ENCODE measurements around the gene RGSL1. TPM values are rescaled to one million over a fixed set of nuclear protein-coding genes. Genes with fewer than 3 reads are reported as not detected.

The RGSL1 gene
- total and polyA plus RNA-seq, 9 of the 15 experiments (the other 6 are each of a cell fraction or from before 2014, with no cell fraction given) = 0.03 TPM; not detected in 8

GRCh38 chr1:182604175-182605164 is 154.5 kb downstream of the RGSL1 start, which contains the start of gene RGS16 (continued):
- TF ChIP-seq GTF2B (IDR thresholded peaks at IDR 0.05; ENCODE audit: extremely low read depth, insufficient read length) (no peak), RFX5 (IDR thresholded peaks at IDR 0.05; ENCODE audit: low read depth, low read length) (no peak), ZNF232 (CRISPR knock-in tag; IDR thresholded peaks at IDR 0.05) (no peak), NR2C2 (CRISPR knock-in tag; IDR thresholded peaks at IDR 0.05) (peak; percentile 50; the same call in 1 of the 2 replicates), NR2C2 (tag; IDR thresholded peaks at IDR 0.05) (peak; percentile 29; the same call in 1 of the 2 replicates), ZNF77 (CRISPR knock-in tag; IDR thresholded peaks at IDR 0.05) (no peak), HCFC1 (IDR thresholded peaks at IDR 0.05; ENCODE audit: low read depth, low read length) (no peak), HDAC8 (tag; IDR thresholded peaks at IDR 0.05) (no peak), KHSRP (IDR thresholded peaks at IDR 0.05) (no peak), HMG20A (CRISPR knock-in tag; conservative IDR thresholded peaks at IDR 0.05) (no peak), ZNF277 (CRISPR knock-in tag; IDR thresholded peaks at IDR 0.05; ENCODE audit: borderline replicate concordance) (no peak), PRPF4 (IDR thresholded peaks at IDR 0.05; ENCODE audit: insufficient read depth, low read depth, low read length, poor library complexity, severe bottlenecking) (no peak), HDAC2 (IDR thresholded peaks at IDR 0.05) (0 out of 2 replicates have a peak, but pooled peaks have one; percentile 46), ZFPM2 (CRISPR knock-in tag; IDR thresholded peaks at IDR 0.05) (no peak), SRSF3 (IDR thresholded peaks at IDR 0.05; ENCODE audit: insufficient read depth, low read length) (no peak), POLR2B (IDR thresholded peaks at IDR 0.05; ENCODE audit: low read depth, partially characterized antibody) (no peak), ELF2 (CRISPR knock-in tag; IDR thresholded peaks at IDR 0.05) (no peak), FOSL1 (tag; conservative IDR thresholded peaks at IDR 0.05) (no peak), ATF3 (IDR thresholded peaks at IDR 0.05) (no peak), ATF3 (CRISPR knock-in tag; conservative IDR thresholded peaks at IDR 0.05) (no peak), TARDBP (IDR thresholded peaks at IDR 0.05) (no peak), SMARCA5 (IDR thresholded peaks at IDR 0.05) (no peak), PHF20 (IDR thresholded peaks at IDR 0.05; ENCODE audit: partially characterized antibody) (no peak), TCF7L2 (IDR thresholded peaks at IDR 0.05; ENCODE audit: low read depth, low read length) (no peak), FOXA1 (IDR thresholded peaks at IDR 0.05; ENCODE audit: borderline replicate concordance) (no peak), MBD1 (CRISPR knock-in tag; IDR thresholded peaks at IDR 0.05) (no peak)
